K562 (cell line): Measurements from ENCODE around the gene DAD1. TPM values are rescaled to one million over a fixed set of nuclear protein-coding genes. Genes with fewer than 3 reads are reported as not detected.
A peak's percentile ranks its signal among the peaks of the same experiment; 100 is the strongest.

ENCODE experiments used
- ATAC-seq: fragments of 200-7000 bp; cut with Tn5 transposase; 3 replicates; pipeline ENCODE4 v1.9.1; 2020; ENCODE audit warnings: moderate library complexity
- BruUV-seq: library from RNA; stranded (reverse); fragments of 400-500 nt; replicated peaks from 2 replicates; lab custom pipeline; 2021; lab: Mats Ljungman, UMichigan
- CTCF ChIA-PET: fragments of 300-600 bp; formaldehyde crosslinking; extraction: SDS; loops from one replicate; lab custom pipeline; 2021; ENCODE audit warnings: low intra/inter-chr PET ratio; lab: Yijun Ruan, JAX
- POLR2A ChIA-PET: fragments of 300-600, 350-650 bp; sonication (Branson Sonifier 250); formaldehyde crosslinking; extraction: SDS; loops from one replicate; lab custom pipeline; 2021; ENCODE audit warnings: antibody characterized with exemption, inconsistent platforms; lab: Yijun Ruan, JAX
- DNase-seq, 4 experiments: peaks; one replicate each; pipeline versions ENCODE4 v3.0.0 to v3.0.0-alpha.2; 2011 to 2018; ENCODE audit warnings: low spot score in 3 of 4, mixed read lengths in 3 of 4; ENCODE audit errors: extremely low read depth in 1 of 4
- FAIRE-seq: peaks from 2 replicates; lab custom pipeline; 2011; peaks lifted over from hg19 to GRCh38; lab: Jason Lieb, UNC
- H2AFZ ChIP-seq: 2 replicates; pipeline ENCODE4 v1.6.0; 2011; ENCODE audit warnings: low read depth, low read length, control low read depth, inconsistent platforms
- H3K27ac ChIP-seq: fragments of 200-600 bp; 3 replicates; pipeline ENCODE4 v1.8.0; 2011; ENCODE audit warnings: low read depth, mild to moderate bottlenecking, control low read depth, inconsistent platforms, low read length, moderate library complexity, mixed read lengths; ENCODE audit errors: extremely low read depth
- H3K27me3 ChIP-seq, 2 experiments: fragments of 300-600 bp in 1 of 2; 2 replicates in 1 of 2; 3 replicates in 1 of 2; pipeline versions ENCODE4 v1.6.0 to v1.8.0; 2011; ENCODE audit warnings: inconsistent platforms in 2 of 2, low read length in 2 of 2, mild to moderate bottlenecking in 1 of 2, mixed read lengths in 1 of 2, moderate library complexity in 1 of 2; ENCODE audit not compliant: control insufficient read depth in 2 of 2, insufficient read depth in 2 of 2
- H3K36me3 ChIP-seq: fragments of 300-600 bp; 3 replicates; pipeline ENCODE4 v1.8.0; 2011; ENCODE audit warnings: mild to moderate bottlenecking, low read length, inconsistent platforms; ENCODE audit not compliant: control insufficient read depth, insufficient read depth
- H3K4me1 ChIP-seq, 2 experiments: fragments of 200-600 bp in 1 of 2; replicated peaks in 1 of 2; 2 replicates in 1 of 2; 3 replicates in 1 of 2; pipeline versions ENCODE4 v1.5.1 to v1.8.0; 2011; ENCODE audit warnings: inconsistent platforms in 2 of 2, low read length in 2 of 2, mild to moderate bottlenecking in 1 of 2, mixed read lengths in 1 of 2, moderate library complexity in 1 of 2; ENCODE audit not compliant: control insufficient read depth in 2 of 2, insufficient read depth in 2 of 2
- H3K4me2 ChIP-seq: 2 replicates; pipeline ENCODE4 v1.6.1; 2011; ENCODE audit warnings: low read length, control low read depth, inconsistent platforms, mixed read lengths; ENCODE audit not compliant: insufficient read depth
- H3K4me3 ChIP-seq: fragments of 200-600 bp; sonication (generic), shearing (Covaris generic); 2 replicates; pipeline ENCODE4 v1.5.1; 2016; ENCODE audit warnings: control low read depth, inconsistent platforms
- H3K79me2 ChIP-seq: fragments of 200-600 bp; 3 replicates; pipeline ENCODE4 v1.8.0; 2011; ENCODE audit warnings: low read length, inconsistent platforms; ENCODE audit not compliant: control insufficient read depth, insufficient read depth
- H3K9ac ChIP-seq, 2 experiments: 2 replicates each; pipeline versions ENCODE4 v1.6.0 to v1.6.1; 2011; ENCODE audit warnings: low read depth in 2 of 2, low read length in 2 of 2, control low read depth in 1 of 2, inconsistent platforms in 1 of 2, mild to moderate bottlenecking in 1 of 2, mixed read lengths in 1 of 2; ENCODE audit not compliant: insufficient read depth in 1 of 2
- H3K9me1 ChIP-seq: one replicate; pipeline ENCODE4 v1.6.0; 2011; ENCODE audit warnings: inconsistent platforms, mild to moderate bottlenecking, low read length, moderate library complexity; ENCODE audit not compliant: control insufficient read depth, insufficient read depth
- H3K9me3 ChIP-seq: replicated peaks from 2 replicates; pipeline ENCODE4 v1.5.1; 2011; ENCODE audit warnings: low read depth, low read length, inconsistent platforms; ENCODE audit not compliant: control insufficient read depth, insufficient read depth
- H4K20me1 ChIP-seq: replicated peaks from 2 replicates; pipeline ENCODE4 v1.6.1; 2011; ENCODE audit warnings: low read length, inconsistent platforms, mixed read lengths; ENCODE audit not compliant: control insufficient read depth, insufficient read depth
- ARHGAP35 ChIP-seq: fragments of 450-650 bp; IDR thresholded peaks from 2 replicates; pipeline ENCODE4 v1.6.1; 2018; ENCODE audit not compliant: partially characterized antibody
- BDP1 ChIP-seq: IDR thresholded peaks from 3 replicates; pipeline ENCODE4 v1.6.1; 2011; ENCODE audit not compliant: insufficient read length, insufficient read depth
- CEBPB ChIP-seq: fragments of 450-650 bp; IDR thresholded peaks from 2 replicates; pipeline ENCODE4 v1.6.1; 2016; ENCODE audit warnings: missing genetic modification characterization, missing compliant biosample characterization
- FOXJ2 ChIP-seq: fragments of 200-800 bp; sonication (Bioruptor generic); IDR thresholded peaks from 2 replicates; pipeline ENCODE4 v1.6.1; 2016; ENCODE audit warnings: missing genetic modification characterization, missing compliant biosample characterization
- HMG20B ChIP-seq: fragments of 250-450 bp; sonication (Bioruptor Pico); IDR thresholded peaks from 2 replicates; pipeline ENCODE4 v1.5.0; 2021; ENCODE audit warnings: mild to moderate bottlenecking
- RFX1 ChIP-seq: fragments of 450-650 bp; IDR thresholded peaks from 2 replicates; pipeline ENCODE4 v1.6.1; 2016; ENCODE audit warnings: mild to moderate bottlenecking, moderate library complexity
- ZNF695 ChIP-seq: fragments of 450-650 bp; formaldehyde crosslinking; IDR thresholded peaks from 2 replicates; pipeline ENCODE4 v1.4.0; 2020; ENCODE audit warnings: mild to moderate bottlenecking, moderate library complexity
- WGBS: fragments of 100-300 bp; shearing (Covaris generic); methylation state at CpG from one replicate; pipeline ENCODE4 v1.1.6; 2016; ENCODE audit warnings: low coverage, mixed read lengths; ENCODE audit not compliant: insufficient coverage; ENCODE audit errors: missing lambda C conversion rate; 5-methylcytosine and 5-hydroxymethylcytosine counted together
- in situ Hi-C: fragments of 300-500 bp; cut with MboI; formaldehyde crosslinking; loops from 4 replicates; pipeline ENCODE4 v1.15.0; 2018; ENCODE audit warnings: inconsistent platforms, mixed read lengths
- intact Hi-C: fragments of 100-400 bp; cut with micrococcal nuclease; formaldehyde crosslinking; loops from 2 replicates; pipeline ENCODE4 v1.14.2; 2022
- polyA plus RNA-seq, 8 experiments: library from polyadenylated mRNA; depleted of rRNA in 4 of 8; stranded (reverse) in 5 of 8; unstranded in 3 of 8; fragments of >200 nt; fragmentation: Nextera tagmentation in 2 of 8; fragmentation: Illumina TruSeq in 1 of 8; extraction: Ambion mirVana in 2 of 8; extraction: Trizol in 1 of 8; gene quantifications; 2 replicates each; pipeline versions ENCODE4 v1.2.1 to v1.2.3, GENCODE V29; 2011 to 2014; ENCODE audit warnings: inconsistent platforms in 1 of 8, missing spikeins in 1 of 8
- total RNA-seq, 7 experiments: library from RNA; depleted of rRNA in 6 of 7; stranded (reverse); fragments of >200 nt in 6 of 7; fragmentation: Illumina TruSeq in 2 of 7; extraction: Trizol in 2 of 7; gene quantifications; 2 replicates each; pipeline versions ENCODE4 v1.2.1 to v1.2.3, GENCODE V29; 2011 to 2021; ENCODE audit warnings: low replicate concordance in 1 of 7
- TF ChIP-seq, protein P1 (sequence below): fragments of 450-650 bp; conservative IDR thresholded peaks from 2 replicates; pipeline ENCODE4 v1.6.1; 2016; ENCODE audit warnings: missing genetic modification characterization, low read depth, mild to moderate bottlenecking, missing compliant biosample characterization, moderate library complexity

The DAD1 gene
- total and polyA plus RNA-seq, 9 of the 15 experiments (the other 6 are each of a cell fraction or from before 2014, with no cell fraction given) = 104 to 617 (median 222) TPM

DNA sequence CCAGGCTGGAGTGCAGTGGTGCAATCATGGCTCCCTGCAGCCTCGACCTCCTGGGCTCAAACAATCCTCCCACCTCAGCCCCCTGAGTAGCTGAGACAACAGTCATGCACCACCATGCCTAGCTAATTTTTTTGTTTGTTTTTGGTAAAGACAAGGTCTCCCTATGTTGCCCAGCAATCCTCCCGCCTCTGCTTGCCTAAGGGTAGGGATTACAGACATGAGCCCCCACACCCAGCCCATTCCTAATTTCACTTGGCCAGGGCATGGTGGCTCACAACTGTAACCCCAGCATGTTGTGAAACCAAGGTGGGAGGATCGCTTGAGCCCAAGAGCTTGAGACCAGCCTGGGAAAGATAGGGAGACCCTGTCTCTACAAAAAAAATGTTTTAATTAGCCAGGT, 9.1 kb downstream of the DAD1 start:
- 64% methylated on average over 3 of the region's 3 CpGs for WGBS
- Histone ChIP-seq H3K36me3 (peaks cover 15% of the 10 kb centered on the region; the same call in 2 of the 3 replicates), H3K9ac (no peak overlapping the region), H3K4me3 (no peak overlapping the region), H3K27ac (no peak overlapping the region), H4K20me1 (0 out of 2 replicates have a peak, but pooled peaks cover 5% of the 10 kb centered on the region), H2AFZ (no peak overlapping the region), H3K9me3 (no peaks in the 10 kb centered on the region), H3K4me1 (peaks cover 3 to 20% of the 10 kb centered on the region in 2 experiments; a peak in 3 of 5 replicates), H3K9me1 (no peaks in the 10 kb centered on the region), H3K79me2 (peaks cover 64% of the 10 kb centered on the region), H3K4me2 (no peak overlapping the region), H3K27me3 (no peaks in the 10 kb centered on the region)
- FAIRE-seq (no peak), ATAC-seq (no peak), DNase-seq (no peak)
- in situ Hi-C loops = no loop called here
- no peak for TF ChIP-seq ARHGAP35
- TF ChIP-seq ZNF695 (CRISPR knock-in tag) = no peak
- TF ChIP-seq BDP1 = no peak
- ChIA-PET POLR2A (interaction anchor here (0.8 to 1.6 kb wide), 3 partner anchors 9 to 25 kb away, joined by 3 to 4 read pairs (median 4); partner anchors contain the start of gene DAD1), CTCF (no interaction called here)
- no TSS peak for BruUV-seq
- intact Hi-C loops = no loop called here

DNA sequence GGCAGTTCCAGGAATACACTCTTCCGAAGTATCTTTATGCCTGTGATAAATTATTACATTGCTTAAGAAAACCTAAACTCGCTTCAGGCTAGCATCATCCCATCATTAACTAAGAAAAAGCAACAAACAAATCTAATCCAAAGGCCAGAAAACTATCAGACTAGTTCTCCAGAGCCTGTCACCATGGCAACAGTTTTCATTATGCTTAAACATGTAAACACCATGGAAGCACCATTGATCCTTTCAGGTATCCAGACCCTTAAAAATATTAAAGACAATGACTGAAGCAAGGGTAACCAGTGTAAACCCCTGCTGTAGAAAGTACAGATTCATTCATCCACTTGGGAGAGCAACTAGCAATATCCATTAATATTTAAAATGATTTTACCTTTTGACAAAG, 9.8 kb downstream of the DAD1 start:
- Histone ChIP-seq H4K20me1 (0 out of 2 replicates have a peak, but pooled peaks cover 5% of the 10 kb centered on the region), H3K79me2 (peaks cover 57% of the 10 kb centered on the region), H3K9me3 (no peaks in the 10 kb centered on the region), H3K4me3 (no peak overlapping the region), H3K9me1 (no peaks in the 10 kb centered on the region), H3K9ac (no peak overlapping the region), H3K36me3 (peaks cover 21% of the 10 kb centered on the region; the same call in 2 of the 3 replicates), H3K27ac (no peak overlapping the region), H2AFZ (no peak overlapping the region), H3K27me3 (no peaks in the 10 kb centered on the region), H3K4me2 (no peak overlapping the region), H3K4me1 (peaks cover 3 to 14% of the 10 kb centered on the region in 2 experiments; a peak in 3 of 5 replicates)
- no TSS peak for BruUV-seq
- ATAC-seq = no peak
- TF ChIP-seq HMG20B (CRISPR knock-in tag) (no peak), RFX1 (peak; percentile 84), FOXJ2 (tag) (0 out of 2 replicates have a peak, but pooled peaks have one; percentile 44), CEBPB (tag) (no peak)
- TF ChIP-seq, protein P1, sequence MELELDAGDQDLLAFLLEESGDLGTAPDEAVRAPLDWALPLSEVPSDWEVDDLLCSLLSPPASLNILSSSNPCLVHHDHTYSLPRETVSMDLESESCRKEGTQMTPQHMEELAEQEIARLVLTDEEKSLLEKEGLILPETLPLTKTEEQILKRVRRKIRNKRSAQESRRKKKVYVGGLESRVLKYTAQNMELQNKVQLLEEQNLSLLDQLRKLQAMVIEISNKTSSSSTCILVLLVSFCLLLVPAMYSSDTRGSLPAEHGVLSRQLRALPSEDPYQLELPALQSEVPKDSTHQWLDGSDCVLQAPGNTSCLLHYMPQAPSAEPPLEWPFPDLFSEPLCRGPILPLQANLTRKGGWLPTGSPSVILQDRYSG (tag) = no peak
- FAIRE-seq = no peak
- in situ Hi-C loops = no loop called here
- no peak for DNase-seq
- CTCF ChIA-PET = no interaction called here
- 50% methylated on average over 2 of the region's 2 CpGs for WGBS
- POLR2A ChIA-PET = interaction anchor here (1.0 kb wide), 1 partner anchor 26 kb away, joined by 4 read pairs; no protein-coding TSS in a partner anchor
- intact Hi-C loops = no loop called here
